KMS-11 (cell line): ENCODE data around the gene UGT1A7.

Experiments
- H2AFZ ChIP-seq: fragments of 200-600 bp; sonication (generic); 2 replicates; pipeline ENCODE4 v1.6.1; 2016; ENCODE audit warnings: antibody characterized with exemption, mixed run types, low read depth
- H3K27ac ChIP-seq: fragments of 200-600 bp; sonication (generic); 2 replicates; pipeline ENCODE4 v1.6.1; 2016; ENCODE audit warnings: mild to moderate bottlenecking, mixed run types
- H3K27me3 ChIP-seq: fragments of 200-600 bp; sonication (generic); 2 replicates; pipeline ENCODE4 v1.6.1; 2017; ENCODE audit warnings: mild to moderate bottlenecking, low read depth, mixed run types, moderate library complexity; ENCODE audit not compliant: insufficient read depth
- H3K36me3 ChIP-seq: fragments of 200-600 bp; sonication (generic); 2 replicates; pipeline ENCODE4 v1.6.1; 2017; ENCODE audit warnings: mild to moderate bottlenecking, mixed run types; ENCODE audit not compliant: insufficient read depth
- H3K4me1 ChIP-seq: fragments of 200-600 bp; sonication (generic); 2 replicates; pipeline ENCODE4 v1.6.1; 2016; ENCODE audit warnings: mild to moderate bottlenecking, low read depth, mixed run types; ENCODE audit not compliant: poor library complexity, severe bottlenecking
- H3K4me2 ChIP-seq: fragments of 200-600 bp; sonication (generic); 2 replicates; pipeline ENCODE4 v1.7.0; 2016; ENCODE audit warnings: mild to moderate bottlenecking, mixed run types
- H3K4me3 ChIP-seq: fragments of 200-600 bp; sonication (generic); IDR thresholded peaks from 2 replicates; pipeline ENCODE4 v1.6.1; 2017; ENCODE audit warnings: low read depth, low read length, mixed read lengths; ENCODE audit not compliant: insufficient read depth
- H3K79me2 ChIP-seq: fragments of 200-600 bp; sonication (generic); 2 replicates; pipeline ENCODE4 v1.6.1; 2016; ENCODE audit warnings: low read depth, mixed run types; ENCODE audit not compliant: insufficient read depth
- H3K9ac ChIP-seq: fragments of 200-600 bp; sonication (generic); 2 replicates; pipeline ENCODE4 v1.6.1; 2016; ENCODE audit warnings: mild to moderate bottlenecking, mixed run types
- H4K20me1 ChIP-seq: fragments of 200-600 bp; sonication (generic); 2 replicates; pipeline ENCODE4 v1.6.1; 2016; ENCODE audit warnings: mild to moderate bottlenecking, mixed run types; ENCODE audit not compliant: insufficient read depth
- CTCF ChIP-seq: fragments of 200-600 bp; sonication (generic); conservative IDR thresholded peaks from 2 replicates; pipeline ENCODE4 v1.6.1; 2017; ENCODE audit warnings: low read depth, mild to moderate bottlenecking, antibody characterized with exemption, low read length, moderate library complexity, mixed read lengths

UGT1A7 gene

GRCh38 chr2:233684640-233685039 lies 2.9 kb downstream of the UGT1A7 start:
- Histone ChIP-seq H3K4me2 (no peak overlapping the region), H3K36me3 (no peaks in the 10 kb centered on the region), H3K79me2 (no peaks in the 10 kb centered on the region), H3K27me3 (no peaks in the 10 kb centered on the region; the same call in 1 of the 2 replicates), H3K4me3 (no peak overlapping the region), H3K4me1 (no peaks in the 10 kb centered on the region), H4K20me1 (no peaks in the 10 kb centered on the region), H2AFZ (no peak overlapping the region), H3K9ac (no peak overlapping the region), H3K27ac (no peak overlapping the region)
- no peak for TF ChIP-seq CTCF

- Histone ChIP-seq H3K4me3 (no peak overlapping the region), H3K9ac (no peak overlapping the region), H3K36me3 (no peaks in the 10 kb centered on the region), H3K79me2 (no peaks in the 10 kb centered on the region), H3K4me2 (no peak overlapping the region), H4K20me1 (no peaks in the 10 kb centered on the region), H2AFZ (no peak overlapping the region), H3K4me1 (no peaks in the 10 kb centered on the region), H3K27me3 (no peaks in the 10 kb centered on the region; the same call in 1 of the 2 replicates), H3K27ac (no peak overlapping the region)
- no peak for TF ChIP-seq CTCF
Observed at GRCh38 chr2:233686928-233687327, 5.2 kb downstream of the UGT1A7 start.

DNA sequence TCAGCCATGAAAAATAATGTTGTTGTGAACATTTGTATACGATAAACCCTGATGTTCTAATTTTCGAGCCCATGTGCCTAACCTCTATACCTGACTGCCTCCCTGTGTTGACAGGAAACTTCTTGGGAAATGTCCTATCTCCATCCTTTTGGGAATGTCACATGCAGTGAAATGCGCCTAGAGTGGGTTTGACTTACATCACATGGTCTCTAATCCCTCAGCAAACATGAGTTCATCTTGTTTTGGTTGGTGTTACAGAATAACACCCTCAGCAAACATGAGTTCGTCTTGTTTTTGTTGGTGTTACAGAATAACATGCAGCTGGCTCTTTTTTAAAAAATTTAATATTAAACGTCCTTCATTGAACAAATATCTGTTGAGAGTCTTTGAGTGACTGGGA lies 6.6 kb downstream of the UGT1A7 start:
- Histone ChIP-seq H2AFZ (no peak overlapping the region), H3K4me2 (no peak overlapping the region), H3K27ac (no peak overlapping the region), H3K9ac (no peak overlapping the region), H3K79me2 (no peaks in the 10 kb centered on the region), H3K4me3 (no peak overlapping the region), H3K4me1 (no peaks in the 10 kb centered on the region), H3K36me3 (no peaks in the 10 kb centered on the region), H3K27me3 (no peaks in the 10 kb centered on the region; the same call in 1 of the 2 replicates), H4K20me1 (no peaks in the 10 kb centered on the region)
- TF ChIP-seq CTCF, result no peak

DNA sequence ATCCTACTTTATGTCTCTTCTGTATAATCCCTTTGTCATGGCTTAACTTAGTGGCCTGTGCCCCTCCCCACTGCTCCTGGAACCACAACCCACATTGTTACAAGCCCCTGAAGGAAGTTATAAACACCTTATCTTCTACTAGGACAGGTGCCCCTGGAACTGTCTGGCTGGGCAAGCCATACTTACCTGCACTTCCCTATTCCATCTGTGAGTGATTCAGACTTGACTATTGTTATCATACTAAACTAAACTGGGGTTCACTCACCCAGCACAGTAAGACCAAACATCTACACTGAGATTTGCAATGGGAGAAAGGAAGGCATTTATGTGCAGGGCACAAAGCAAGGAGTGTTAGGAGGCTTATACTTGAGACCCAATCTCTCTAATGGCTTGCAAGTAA lies 7.3 kb downstream of the UGT1A7 start:
- Histone ChIP-seq H3K27ac (no peak overlapping the region), H2AFZ (no peak overlapping the region)

More for the DNA sequence above, 7.3 kb downstream of the UGT1A7 start:
- no peaks in the 10 kb centered on the region; the same call in 1 of the 2 replicates for H3K27me3 ChIP-seq
- no peaks in the 10 kb centered on the region for H3K4me1 ChIP-seq
- no peak for TF ChIP-seq CTCF
- H3K36me3 ChIP-seq, result no peaks in the 10 kb centered on the region
- H3K79me2 ChIP-seq, result no peaks in the 10 kb centered on the region
- H3K4me3 ChIP-seq, result no peak overlapping the region
- no peak overlapping the region for H3K9ac ChIP-seq
- H3K4me2 ChIP-seq, result no peak overlapping the region
- no peaks in the 10 kb centered on the region for H4K20me1 ChIP-seq
